ENCODE data around the gene LRRC43.

The LRRC43 gene

DNA sequence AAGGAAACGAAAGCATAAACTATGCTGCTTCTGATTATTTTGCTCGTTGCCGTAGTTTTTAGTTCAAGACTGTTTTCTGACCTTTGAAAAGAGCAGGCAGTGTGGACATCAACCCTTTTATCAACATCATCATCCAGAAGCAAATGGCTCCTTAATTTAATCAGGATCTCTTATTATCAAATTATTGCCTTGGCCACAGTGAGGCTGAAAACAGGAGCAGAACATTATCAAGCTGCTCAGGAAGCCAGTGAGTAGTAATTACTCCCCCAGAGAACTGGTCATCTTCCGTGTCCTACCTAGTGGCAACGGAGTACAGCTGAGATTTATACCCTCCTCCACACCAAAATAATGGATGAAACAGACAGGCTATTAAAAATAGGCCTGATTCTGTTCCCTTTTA, 45.2 kb downstream of the LRRC43 start:
- DNase-seq = no peak

DNA sequence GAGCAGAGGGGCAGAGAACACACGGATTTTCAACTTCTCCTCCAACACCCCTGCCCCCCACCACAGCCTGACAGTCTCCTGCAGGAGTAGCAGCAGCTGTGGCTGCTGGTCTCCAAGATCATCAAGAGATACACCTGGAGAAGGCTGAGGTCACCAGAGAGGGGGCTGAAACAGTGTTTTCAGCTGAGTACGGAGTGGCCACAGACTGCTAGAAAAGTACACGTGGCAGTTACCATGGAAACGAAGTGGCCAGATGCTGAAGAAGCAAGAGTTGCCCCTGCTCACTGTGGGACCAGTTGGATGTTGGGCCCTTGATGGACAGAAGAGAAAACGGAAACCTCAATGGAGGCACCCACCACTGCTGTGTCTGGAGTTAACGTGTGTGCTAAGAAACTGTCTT, 47.9 kb downstream of the LRRC43 start:
- no peak for DNase-seq

DNA sequence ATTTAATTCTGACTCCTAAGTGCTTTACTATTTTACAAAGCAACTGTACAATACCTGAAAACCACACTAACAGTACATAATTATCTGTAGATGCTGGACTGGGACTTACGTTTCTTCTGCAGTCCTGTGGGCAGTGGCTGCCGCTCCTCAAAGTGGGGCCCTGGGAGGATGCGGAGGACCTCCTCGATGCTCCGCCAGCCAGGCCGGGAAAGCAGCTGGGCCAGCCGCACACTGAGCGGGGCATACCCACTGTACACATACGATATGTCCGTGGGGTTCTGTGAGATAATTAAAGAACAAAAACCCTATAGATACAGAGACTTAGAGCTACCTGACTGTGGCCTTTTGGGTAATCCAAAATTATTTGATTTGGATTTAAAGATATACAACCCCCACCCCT, 49.8 kb downstream of the LRRC43 start:
- DNase-seq = no peak

DNA sequence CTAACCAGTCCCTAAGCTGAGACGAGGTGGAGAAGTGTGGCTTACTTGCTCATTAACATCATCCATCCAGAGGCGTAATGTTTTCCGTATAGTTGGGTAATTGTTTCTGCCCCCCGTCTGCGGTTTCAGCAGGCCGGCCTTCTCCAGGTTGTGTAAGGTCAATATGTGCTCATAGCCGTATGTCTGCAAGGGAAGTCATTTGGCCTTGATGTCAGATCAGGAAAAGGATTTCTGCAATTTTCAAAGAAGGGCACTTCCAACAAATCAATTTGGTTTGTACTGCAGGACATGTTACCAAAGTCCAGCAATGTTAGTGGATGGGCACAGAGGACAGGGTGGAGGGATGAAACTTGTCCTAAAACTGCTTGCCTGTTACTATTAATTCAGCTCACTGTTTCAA, 52.8 kb downstream of the LRRC43 start:
- no peak for DNase-seq

DNA sequence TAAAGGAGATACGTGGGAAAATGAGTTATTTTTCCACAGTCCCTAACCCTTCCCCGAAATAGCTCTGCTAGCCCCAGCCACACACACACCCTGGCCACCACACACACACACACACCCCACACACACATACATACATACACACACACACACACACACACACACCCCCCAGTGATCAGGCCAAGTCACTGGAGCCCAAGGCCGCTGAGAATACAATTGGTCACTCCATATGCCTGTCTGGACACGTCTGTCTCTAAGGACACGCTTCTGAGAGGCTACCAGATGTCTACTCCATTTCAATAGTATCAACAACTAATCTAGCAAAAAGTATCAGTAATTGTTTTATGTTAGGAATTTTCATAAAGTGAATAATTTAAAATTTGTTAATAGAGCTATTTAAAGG, 55.9 kb downstream of the LRRC43 start:
- no peak for DNase-seq

DNA sequence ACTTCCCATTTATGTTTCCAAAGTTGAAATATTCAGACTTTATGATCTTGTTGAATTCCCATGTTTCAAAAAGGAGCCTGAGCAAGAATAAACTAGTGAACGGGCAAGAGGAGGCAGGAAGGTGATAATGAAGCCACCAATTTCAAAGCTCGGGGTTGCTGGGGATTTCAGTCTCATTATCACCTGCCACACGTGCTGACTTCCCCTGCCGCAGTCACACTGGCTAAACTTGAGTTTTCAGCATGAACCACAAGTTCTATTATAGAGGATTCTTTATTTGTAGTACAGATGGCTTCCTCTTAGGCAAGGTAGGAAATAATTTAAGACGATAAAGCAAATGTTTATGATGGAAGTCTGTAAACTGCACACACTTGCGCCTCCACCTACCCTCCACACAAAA, 61.0 kb downstream of the LRRC43 start:
- DNase-seq = no peak

DNA sequence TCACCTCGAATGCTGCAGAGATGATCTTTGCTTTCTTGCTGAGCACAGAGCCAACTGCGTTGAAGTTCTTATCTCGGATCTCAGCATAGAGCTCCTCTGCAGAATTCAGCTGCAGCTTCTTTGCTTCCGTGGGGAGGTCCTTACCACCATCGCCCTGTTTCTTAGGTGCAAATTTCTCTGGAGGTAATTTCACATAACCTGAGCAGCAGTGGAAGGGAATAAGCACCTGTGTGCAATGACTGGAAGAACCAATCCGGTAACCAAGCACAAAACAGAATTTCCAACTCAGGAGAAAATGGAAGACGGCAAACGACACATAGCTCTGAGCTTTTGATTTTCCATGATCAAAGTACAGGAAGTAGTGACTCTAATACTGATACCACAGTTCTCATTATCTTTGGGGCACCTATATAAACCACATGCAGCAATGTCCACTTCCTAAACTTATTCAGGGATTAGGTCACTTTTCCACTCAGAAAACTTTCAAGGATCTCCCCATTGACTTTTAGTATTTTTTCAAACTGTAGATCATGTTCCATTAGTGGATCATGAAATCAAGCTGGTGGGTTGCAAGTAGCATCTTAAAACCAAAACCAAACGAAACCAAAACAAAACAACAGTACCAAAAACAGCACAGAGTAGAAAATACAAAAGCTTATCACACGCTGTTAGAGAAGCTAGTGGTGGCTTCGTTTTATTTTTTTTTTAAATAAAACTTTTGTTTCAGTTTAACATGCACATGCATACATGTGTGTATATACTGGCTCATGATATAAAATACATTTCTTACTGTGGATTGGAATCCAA, 61.8 kb downstream of the LRRC43 start:
- no peak for DNase-seq

DNA sequence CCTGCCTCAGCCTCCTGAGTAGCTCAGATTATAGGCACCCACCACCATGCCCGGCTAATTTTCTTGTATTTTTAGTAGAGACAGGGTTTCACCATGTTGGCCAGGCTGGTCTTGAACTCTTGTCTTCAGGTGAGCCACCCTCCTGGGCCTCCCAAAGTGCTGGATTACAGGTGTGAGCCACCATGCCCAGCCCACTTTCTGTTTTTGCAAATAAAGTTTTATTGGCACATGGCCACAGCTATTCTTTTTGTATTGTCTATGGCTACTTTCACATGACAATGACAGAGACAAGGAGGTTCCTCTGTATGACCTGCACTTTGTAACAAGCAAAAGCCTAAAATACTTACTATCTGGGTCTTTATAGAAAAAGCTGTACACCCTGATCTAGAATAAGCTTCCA, 62.6 kb downstream of the LRRC43 start:
- DNase-seq = no peak

DNA sequence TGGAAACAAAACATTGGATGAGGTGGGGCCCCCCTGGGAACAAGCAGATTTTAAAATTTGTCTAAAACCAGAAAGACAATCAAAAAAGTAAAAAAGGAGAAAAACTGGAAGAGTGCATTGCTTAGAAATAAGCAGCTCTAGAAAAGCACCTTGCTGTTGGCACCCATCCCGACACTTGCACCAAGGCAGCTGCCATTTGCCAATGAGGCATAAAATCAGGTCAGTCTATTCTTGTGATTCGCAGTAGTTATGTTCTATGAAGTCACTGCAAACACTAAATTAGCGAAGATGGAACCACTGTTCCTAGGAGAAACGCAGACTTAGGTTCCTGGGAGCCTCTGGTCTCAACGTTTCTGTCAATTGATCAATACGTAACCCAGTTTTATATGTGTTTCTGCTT, 67.1 kb downstream of the LRRC43 start:
- DNase-seq = no peak

DNA sequence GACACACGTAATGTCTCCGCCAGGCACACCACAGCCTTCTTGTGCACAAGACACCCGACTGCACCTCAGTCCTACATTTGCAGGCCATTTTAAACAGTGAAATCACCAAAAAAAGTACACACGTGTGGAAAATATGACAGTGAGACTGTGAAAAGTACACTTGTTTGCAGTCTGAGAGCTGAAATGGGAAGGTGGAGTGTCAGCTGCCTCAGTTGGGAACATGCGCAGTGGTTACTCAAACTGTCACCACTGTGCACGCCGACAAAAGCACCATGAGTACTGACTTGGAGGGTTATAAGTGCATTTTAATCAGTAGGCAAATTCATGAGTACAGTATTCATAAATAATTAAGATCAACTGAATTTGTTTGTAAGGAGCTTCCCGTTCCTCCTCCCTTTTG, 67.6 kb downstream of the LRRC43 start:
- no peak for DNase-seq
